NCI-H2227 treated with DMSO at 0.1 percent for 48 hours (cell line): ENCODE results near the gene PDE6H.

Experiments used
- DNase-seq: peaks from one replicate; lab custom pipeline; 2025; lab: John Stamatoyannopoulos, UW

The PDE6H gene

DNA sequence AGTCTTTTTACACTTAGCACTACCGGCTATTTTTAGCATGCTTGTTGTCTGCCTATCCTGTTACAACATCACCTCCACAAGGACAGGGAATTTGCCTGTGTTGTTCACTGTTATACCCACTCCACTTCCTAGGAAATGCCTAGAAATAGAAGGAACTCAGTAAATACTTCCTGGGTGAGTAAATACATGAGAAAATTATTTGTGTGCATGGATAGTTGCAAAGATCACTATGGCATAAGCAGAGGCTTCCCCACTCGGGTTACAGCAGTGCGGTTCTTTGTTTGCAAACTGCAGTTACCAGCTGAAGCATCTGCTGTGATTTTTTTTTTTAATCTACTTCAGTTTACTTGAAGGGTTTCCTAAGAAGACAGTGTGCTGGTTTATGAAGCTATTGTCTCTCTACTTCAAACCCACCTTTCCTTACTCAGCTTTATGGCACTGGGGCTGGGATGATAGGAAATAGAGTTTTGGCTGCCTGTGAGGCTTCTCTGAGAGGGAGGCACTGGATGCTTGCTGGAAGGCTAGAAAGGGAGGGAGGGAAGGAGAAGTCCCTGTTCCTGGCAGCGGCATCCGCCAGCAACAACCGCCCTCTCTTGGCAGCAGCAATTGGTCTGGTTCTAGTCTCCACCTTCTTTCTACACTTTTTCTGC, 29.0 kb downstream of the PDE6H start:
- DNase-seq = no peak

DNA sequence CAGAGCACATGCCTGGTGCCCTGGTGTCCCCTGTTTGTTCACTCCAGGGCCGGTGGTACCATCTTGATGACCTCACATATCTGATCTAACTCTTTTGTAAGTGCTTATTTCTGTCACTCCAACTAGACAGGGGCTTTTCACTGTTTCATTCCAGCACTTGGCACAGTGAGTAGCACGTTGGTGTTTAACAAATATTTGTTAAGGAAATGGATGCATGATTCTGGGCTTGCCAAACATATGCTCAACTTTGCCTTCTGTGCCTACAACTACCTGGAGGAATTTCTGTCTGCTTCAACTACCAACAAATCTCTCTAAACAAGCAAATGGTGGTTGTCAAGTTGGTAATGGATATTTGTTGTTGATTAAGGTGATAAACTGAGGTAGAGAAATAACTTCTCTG, 31.6 kb downstream of the PDE6H start:
- DNase-seq = no peak

DNA sequence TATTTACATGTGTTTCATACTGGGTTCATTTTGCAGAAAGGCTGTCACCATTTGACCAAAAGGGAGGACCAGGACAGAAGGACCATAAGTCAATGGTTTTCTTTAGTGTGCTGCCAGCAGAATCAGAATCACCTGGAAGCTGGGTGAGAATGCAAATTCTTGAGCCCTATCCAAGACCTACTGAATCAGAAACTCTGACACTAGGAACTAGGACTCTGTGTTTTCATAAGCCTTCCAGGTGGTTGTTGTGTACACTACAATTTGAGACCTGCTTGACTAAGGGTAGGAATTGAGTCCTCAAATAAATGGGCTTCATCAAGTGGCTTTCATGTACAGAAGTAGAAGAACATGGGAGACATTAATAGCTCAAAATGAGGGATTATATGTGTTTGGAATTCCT, 32.2 kb downstream of the PDE6H start:
- DNase-seq = no peak

DNA sequence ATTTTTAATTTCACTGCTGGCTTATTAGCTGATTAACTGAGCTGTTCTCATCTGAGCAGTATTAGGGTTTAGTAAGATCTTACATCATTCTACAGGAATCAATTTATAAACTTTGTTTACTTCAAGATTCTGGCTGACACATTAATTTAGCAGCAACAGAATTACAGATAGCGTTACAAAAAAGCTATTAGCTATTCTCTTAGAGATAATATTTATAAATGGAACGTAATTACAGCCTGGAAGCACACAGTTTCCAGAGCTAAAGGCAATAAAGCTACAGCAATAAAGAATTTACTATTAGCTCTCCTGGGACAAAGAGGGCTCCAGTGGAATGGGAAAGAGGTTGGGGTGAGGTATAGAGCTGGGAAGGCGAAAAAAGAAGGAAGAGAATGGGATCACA, 34.7 kb downstream of the PDE6H start:
- no peak for DNase-seq

DNA sequence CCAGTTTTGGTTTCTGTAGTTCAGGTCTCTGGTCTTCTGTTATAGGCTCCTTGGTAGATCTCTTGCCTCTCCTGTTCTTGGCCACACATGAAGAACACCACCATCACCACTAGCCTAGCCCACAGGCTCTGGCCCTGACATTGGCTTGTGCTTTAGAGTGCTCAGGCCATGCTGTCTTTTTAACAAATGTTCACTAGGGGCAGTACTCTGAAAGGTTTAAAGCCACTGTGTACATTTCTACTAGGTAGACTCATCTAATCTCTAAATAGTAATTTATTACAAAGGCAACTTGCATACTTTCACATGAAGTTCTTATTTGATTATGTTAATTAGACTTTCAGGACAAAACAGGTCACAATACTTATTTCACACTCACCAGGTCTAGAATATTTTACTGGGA, 38.3 kb downstream of the PDE6H start:
- DNase-seq = no peak

DNA sequence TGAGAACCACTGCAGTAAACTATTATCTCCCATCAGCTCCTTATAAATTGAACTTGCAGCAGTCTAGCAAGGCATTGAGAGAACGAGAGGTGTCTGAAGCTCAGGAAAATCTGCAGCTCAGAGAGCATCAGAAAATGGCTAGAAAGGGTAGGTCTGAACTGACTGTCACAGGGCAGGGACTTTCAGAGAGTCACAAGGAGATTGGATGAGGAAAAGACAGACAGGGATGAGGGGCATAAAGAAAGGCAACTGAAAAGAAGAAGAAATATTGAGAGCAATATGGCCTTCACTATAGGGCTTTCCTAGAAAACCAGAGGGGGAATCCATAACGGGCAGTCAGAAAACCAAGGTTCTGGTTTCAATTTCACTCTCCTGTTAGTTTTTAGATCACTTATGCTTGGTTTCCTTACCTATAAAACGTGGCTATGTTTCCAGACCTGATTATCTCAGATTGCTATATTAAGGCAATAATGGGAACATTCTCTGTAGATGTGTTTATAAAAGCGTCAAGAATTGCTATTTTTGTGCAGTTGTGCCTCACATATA, 40.9 kb downstream of the PDE6H start:
- no peak for DNase-seq

DNA sequence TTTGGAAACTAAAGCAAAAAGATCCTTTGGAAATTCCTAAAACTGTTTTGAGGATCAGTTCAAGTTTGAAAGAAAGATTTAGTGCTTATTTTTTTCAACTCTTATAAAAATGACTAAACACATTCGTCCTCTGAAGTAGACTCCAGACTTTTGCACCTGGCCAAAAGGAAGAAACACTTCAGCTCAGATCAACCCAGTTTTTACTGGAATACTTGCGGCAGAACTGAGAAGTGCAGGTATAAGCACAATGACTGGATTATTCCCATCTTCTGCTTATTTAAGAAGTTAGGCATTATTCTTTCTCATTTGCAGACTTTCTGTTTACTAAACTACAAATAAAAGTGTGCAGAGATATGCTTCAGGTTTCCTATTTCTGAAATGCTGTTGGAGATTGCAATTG, 41.9 kb downstream of the PDE6H start:
- DNase-seq = no peak

DNA sequence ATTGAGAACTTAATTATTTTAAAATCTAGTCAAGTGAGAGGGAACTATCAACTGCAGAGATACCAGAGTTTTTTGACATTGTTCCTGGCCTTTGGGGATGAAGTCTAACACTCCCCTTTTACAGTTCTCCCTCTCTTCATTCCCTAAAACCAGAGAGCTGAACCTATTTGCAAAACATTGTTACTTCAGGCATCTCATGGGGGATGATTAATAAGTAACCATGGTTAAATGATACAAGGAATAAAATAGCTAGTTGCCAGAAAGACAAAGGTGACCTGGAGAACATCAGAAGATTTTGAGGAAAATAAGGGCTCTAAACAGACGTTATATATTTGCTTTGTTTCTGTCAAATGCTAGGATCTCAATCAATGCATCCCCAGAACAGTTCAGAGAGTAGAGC, 42.3 kb downstream of the PDE6H start:
- DNase-seq = no peak

DNA sequence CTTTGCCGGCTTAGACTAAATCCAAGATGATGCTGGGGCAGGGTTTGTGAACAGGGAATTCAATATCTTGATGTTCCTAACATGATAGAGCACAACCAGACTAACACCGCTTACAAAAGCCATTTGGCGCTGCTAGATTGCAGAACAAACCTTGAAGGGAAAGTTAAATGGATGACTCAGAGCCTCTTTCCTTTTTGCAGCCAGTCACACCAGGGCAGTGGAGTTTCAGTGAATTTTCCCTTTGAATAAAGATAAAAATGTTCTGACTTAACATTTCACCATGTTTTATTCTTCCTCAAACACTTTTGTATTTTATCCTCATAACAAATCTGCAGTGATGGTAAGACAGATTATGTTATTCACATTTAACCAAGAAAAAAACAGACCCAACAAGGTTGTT, 47.3 kb downstream of the PDE6H start:
- DNase-seq = no peak
